ENCODE data around the gene PNISR.
A peak's percentile ranks its signal among the peaks of the same experiment; 100 is the strongest.

PNISR gene

GRCh38 chr6:99431901-99432300 lies 6.8 kb upstream of the PNISR start:
- Histone ChIP-seq H3K27me3 (ENCODE audit: control insufficient read depth in 1 of 2, insufficient read depth in 2 of 2, low read length in 2 of 2) (no peaks in the 10 kb centered on the region), H3K4me3 (ENCODE audit: low read length in 2 of 2) (no peak overlapping the region), H3K36me3 (ENCODE audit: control insufficient read depth in 2 of 2, insufficient read depth in 2 of 2, low read length in 2 of 2) (peaks cover 0 to 7% of the 10 kb centered on the region in 2 donors), H3K4me1 (ENCODE audit: control insufficient read depth, insufficient read depth, low read length) (peaks cover 4% of the 10 kb centered on the region), H3K9me3 (ENCODE audit: control insufficient read depth in 2 of 2, low read length in 2 of 2) (no peaks in the 10 kb centered on the region), H3K9ac (ENCODE audit: low read length in 2 of 2) (no peak overlapping the region), H3K27ac (ENCODE audit: low read length) (no peak overlapping the region)

DNA sequence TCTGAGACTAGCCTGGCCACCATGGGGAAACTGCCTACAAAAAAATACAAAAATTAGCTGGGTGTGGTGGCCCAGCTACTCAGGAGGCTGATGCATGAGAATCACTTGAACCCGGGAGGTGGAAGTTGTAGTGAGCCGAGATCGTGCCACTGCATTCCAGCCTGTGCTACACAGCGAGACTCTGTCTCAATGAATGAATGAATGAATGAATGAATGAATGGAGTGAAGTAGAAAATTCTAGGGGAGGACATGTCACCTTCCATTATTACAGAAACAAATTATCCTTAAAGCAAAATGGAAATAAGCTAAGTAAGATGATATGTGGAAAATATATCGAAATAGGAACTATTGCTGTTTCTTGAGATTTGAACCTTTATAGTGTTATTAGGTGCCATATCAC lies 2.9 kb upstream of the PNISR start:
- Histone ChIP-seq H3K9me3 (ENCODE audit: control insufficient read depth in 2 of 2, low read length in 2 of 2) (no peaks in the 10 kb centered on the region), H3K4me1 (ENCODE audit: control insufficient read depth, insufficient read depth, low read length) (peaks cover 21% of the 10 kb centered on the region), H3K27ac (ENCODE audit: low read length) (no peak overlapping the region), H3K36me3 (ENCODE audit: control insufficient read depth in 2 of 2, insufficient read depth in 2 of 2, low read length in 2 of 2) (peaks cover 0 to 7% of the 10 kb centered on the region in 2 donors), H3K4me3 (ENCODE audit: low read length in 2 of 2) (no peak overlapping the region), H3K9ac (ENCODE audit: low read length in 2 of 2) (no peak overlapping the region), H3K27me3 (ENCODE audit: control insufficient read depth in 1 of 2, insufficient read depth in 2 of 2, low read length in 2 of 2) (no peaks in the 10 kb centered on the region)

DNA sequence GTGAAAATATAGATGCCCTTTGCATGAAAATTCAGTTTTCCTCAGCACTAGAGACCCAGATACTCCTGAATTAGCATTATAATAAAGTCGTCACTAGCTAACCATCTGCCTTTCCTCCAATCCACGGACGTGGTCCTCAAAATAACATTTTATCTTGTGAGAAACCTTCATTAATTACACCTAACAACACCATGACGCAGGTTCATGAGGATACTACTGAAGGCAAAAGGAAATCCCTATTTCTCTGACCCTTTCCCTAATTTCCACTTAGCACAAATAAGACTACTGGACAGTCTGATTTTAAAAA lies 1.3 kb upstream of the PNISR start:
- Histone ChIP-seq H3K9ac (ENCODE audit: low read length in 2 of 2) (peak overlapping the region; percentile 99), H3K27me3 (ENCODE audit: control insufficient read depth in 1 of 2, insufficient read depth in 2 of 2, low read length in 2 of 2) (no peaks in the 10 kb centered on the region), H3K4me1 (ENCODE audit: control insufficient read depth, insufficient read depth, low read length) (peaks cover 21% of the 10 kb centered on the region), H3K27ac (ENCODE audit: low read length) (peak overlapping the region; percentile 98), H3K9me3 (ENCODE audit: control insufficient read depth in 2 of 2, low read length in 2 of 2) (no peaks in the 10 kb centered on the region), H3K4me3 (ENCODE audit: low read length in 2 of 2) (peak overlapping the region; percentile 98 to 99), H3K36me3 (ENCODE audit: control insufficient read depth in 2 of 2, insufficient read depth in 2 of 2, low read length in 2 of 2) (peaks cover 0 to 7% of the 10 kb centered on the region in 2 donors)

GRCh38 chr6:99425647-99426450 lies 741 bp upstream of the PNISR start:
- Histone ChIP-seq H3K27ac (ENCODE audit: low read length) (peak overlapping the region; percentile 98), H3K36me3 (ENCODE audit: control insufficient read depth in 2 of 2, insufficient read depth in 2 of 2, low read length in 2 of 2) (peaks cover 0 to 4% of the 10 kb centered on the region in 2 donors), H3K9me3 (ENCODE audit: control insufficient read depth in 2 of 2, low read length in 2 of 2) (no peaks in the 10 kb centered on the region), H3K4me3 (ENCODE audit: low read length in 2 of 2) (peak overlapping the region; percentile 98 to 99), H3K4me1 (ENCODE audit: control insufficient read depth, insufficient read depth, low read length) (peaks cover 21% of the 10 kb centered on the region), H3K27me3 (ENCODE audit: control insufficient read depth in 1 of 2, insufficient read depth in 2 of 2, low read length in 2 of 2) (no peaks in the 10 kb centered on the region), H3K9ac (ENCODE audit: low read length in 2 of 2) (peak overlapping the region; percentile 99)

- Histone ChIP-seq H3K9ac (ENCODE audit: low read length in 2 of 2) (peak overlapping the region; percentile 99), H3K4me1 (ENCODE audit: control insufficient read depth, insufficient read depth, low read length) (peaks cover 21% of the 10 kb centered on the region), H3K4me3 (ENCODE audit: low read length in 2 of 2) (peak overlapping the region; percentile 98 to 99), H3K27me3 (ENCODE audit: control insufficient read depth in 1 of 2, insufficient read depth in 2 of 2, low read length in 2 of 2) (no peaks in the 10 kb centered on the region), H3K9me3 (ENCODE audit: control insufficient read depth in 2 of 2, low read length in 2 of 2) (no peaks in the 10 kb centered on the region), H3K27ac (ENCODE audit: low read length) (peak overlapping the region; percentile 3), H3K36me3 (ENCODE audit: control insufficient read depth in 2 of 2, insufficient read depth in 2 of 2, low read length in 2 of 2) (no peaks in the 10 kb centered on the region)
Measured at GRCh38 chr6:99424022-99424421, 1.1 kb downstream of the PNISR start.

GRCh38 chr6:99422912-99423311 lies 2.2 kb downstream of the PNISR start:
- no peaks in the 10 kb centered on the region for H3K9me3 ChIP-seq (ENCODE audit: control insufficient read depth in 2 of 2, low read length in 2 of 2)
- peaks cover 21% of the 10 kb centered on the region for H3K4me1 ChIP-seq (ENCODE audit: control insufficient read depth, insufficient read depth, low read length)
- peak overlapping the region in 1 of 2 donors; percentile 98 for H3K4me3 ChIP-seq (ENCODE audit: low read length in 2 of 2)
- H3K9ac ChIP-seq (ENCODE audit: low read length in 2 of 2) = no peak overlapping the region
- no peaks in the 10 kb centered on the region for H3K27me3 ChIP-seq (ENCODE audit: control insufficient read depth in 1 of 2, insufficient read depth in 2 of 2, low read length in 2 of 2)
- H3K27ac ChIP-seq (ENCODE audit: low read length) = no peak overlapping the region
- no peaks in the 10 kb centered on the region for H3K36me3 ChIP-seq (ENCODE audit: control insufficient read depth in 2 of 2, insufficient read depth in 2 of 2, low read length in 2 of 2)

GRCh38 chr6:99416892-99417767 lies 8.0 kb downstream of the PNISR start:
- H3K9me3 ChIP-seq (ENCODE audit: control insufficient read depth in 2 of 2, low read length in 2 of 2) = no peaks in the 10 kb centered on the region
- no peak overlapping the region for H3K9ac ChIP-seq (ENCODE audit: low read length in 2 of 2)
- H3K27ac ChIP-seq (ENCODE audit: low read length) = no peak overlapping the region
- H3K36me3 ChIP-seq (ENCODE audit: control insufficient read depth in 2 of 2, insufficient read depth in 2 of 2, low read length in 2 of 2) = peaks cover 0 to under 1% of the 10 kb centered on the region in 2 donors
- H3K27me3 ChIP-seq (ENCODE audit: control insufficient read depth in 1 of 2, insufficient read depth in 2 of 2, low read length in 2 of 2) = no peaks in the 10 kb centered on the region
- no peak overlapping the region for H3K4me3 ChIP-seq (ENCODE audit: low read length in 2 of 2)
- no peaks in the 10 kb centered on the region for H3K4me1 ChIP-seq (ENCODE audit: control insufficient read depth, insufficient read depth, low read length)

GRCh38 chr6:99416226-99416625 lies 8.9 kb downstream of the PNISR start:
- no peaks in the 10 kb centered on the region for H3K4me1 ChIP-seq (ENCODE audit: control insufficient read depth, insufficient read depth, low read length)

GRCh38 chr6:99415446-99415845 lies 9.7 kb downstream of the PNISR start:
- no peak overlapping the region for H3K4me3 ChIP-seq (ENCODE audit: low read length in 2 of 2)
- H3K27ac ChIP-seq (ENCODE audit: low read length) = no peak overlapping the region
- H3K27me3 ChIP-seq (ENCODE audit: control insufficient read depth in 1 of 2, insufficient read depth in 2 of 2, low read length in 2 of 2) = no peaks in the 10 kb centered on the region
- no peaks in the 10 kb centered on the region for H3K4me1 ChIP-seq (ENCODE audit: control insufficient read depth, insufficient read depth, low read length)
- H3K36me3 ChIP-seq (ENCODE audit: control insufficient read depth in 2 of 2, insufficient read depth in 2 of 2, low read length in 2 of 2) = peaks cover 0 to 9% of the 10 kb centered on the region in 2 donors
- H3K9me3 ChIP-seq (ENCODE audit: control insufficient read depth in 2 of 2, low read length in 2 of 2) = no peaks in the 10 kb centered on the region
- H3K9ac ChIP-seq (ENCODE audit: low read length in 2 of 2) = no peak overlapping the region

More at GRCh38 chr6:99416226-99416625, 8.9 kb downstream of the PNISR start:
- no peaks in the 10 kb centered on the region for H3K27me3 ChIP-seq (ENCODE audit: control insufficient read depth in 1 of 2, insufficient read depth in 2 of 2, low read length in 2 of 2)
- H3K27ac ChIP-seq (ENCODE audit: low read length) = no peak overlapping the region
- peaks cover 0 to 6% of the 10 kb centered on the region in 2 donors for H3K36me3 ChIP-seq (ENCODE audit: control insufficient read depth in 2 of 2, insufficient read depth in 2 of 2, low read length in 2 of 2)
- H3K4me3 ChIP-seq (ENCODE audit: low read length in 2 of 2) = no peak overlapping the region
- no peak overlapping the region for H3K9ac ChIP-seq (ENCODE audit: low read length in 2 of 2)
- H3K9me3 ChIP-seq (ENCODE audit: control insufficient read depth in 2 of 2, low read length in 2 of 2) = no peaks in the 10 kb centered on the region

DNA sequence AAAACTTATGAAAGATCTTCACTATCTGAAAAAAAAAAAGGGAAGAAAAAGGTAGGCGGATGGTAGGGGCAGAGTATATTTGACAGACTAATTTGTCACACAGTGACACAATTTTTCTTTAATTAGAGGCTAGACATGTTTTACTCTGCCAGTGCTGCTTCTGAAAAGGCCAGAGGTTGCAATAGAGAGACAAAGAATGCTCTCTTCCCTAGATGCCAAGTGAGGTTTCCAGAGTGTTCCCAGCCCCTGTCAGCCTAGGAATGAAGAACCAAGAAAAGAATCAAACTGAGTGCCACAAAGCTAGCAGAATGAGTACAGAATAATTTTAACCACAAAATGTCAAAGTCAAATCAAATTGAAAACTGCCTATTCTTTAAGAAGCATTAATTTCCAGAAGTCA lies 13.0 kb downstream of the PNISR start:
- H3K27me3 ChIP-seq (ENCODE audit: control insufficient read depth in 1 of 2, insufficient read depth in 2 of 2, low read length in 2 of 2) = no peaks in the 10 kb centered on the region
- H3K4me3 ChIP-seq (ENCODE audit: low read length in 2 of 2) = no peak overlapping the region
- no peak overlapping the region for H3K27ac ChIP-seq (ENCODE audit: low read length)
- H3K4me1 ChIP-seq (ENCODE audit: control insufficient read depth, insufficient read depth, low read length) = no peaks in the 10 kb centered on the region
- no peaks in the 10 kb centered on the region for H3K9me3 ChIP-seq (ENCODE audit: control insufficient read depth in 2 of 2, low read length in 2 of 2)
- H3K36me3 ChIP-seq (ENCODE audit: control insufficient read depth in 2 of 2, insufficient read depth in 2 of 2, low read length in 2 of 2) = peaks cover 21 to 26% of the 10 kb centered on the region in 2 donors
- H3K9ac ChIP-seq (ENCODE audit: low read length in 2 of 2) = peak overlapping the region in 1 of 2 donors; percentile 35

Measured in stomach smooth muscle (tissue), 2 donors.